CD1c-positive myeloid dendritic cell (primary cell): ENCODE results near the gene GRM7.

Experiments
- DNase-seq: peaks from one replicate; pipeline ENCODE4 v3.0.0-alpha.2; 2016; ENCODE audit errors: extremely low spot score

Gene GRM7

DNA sequence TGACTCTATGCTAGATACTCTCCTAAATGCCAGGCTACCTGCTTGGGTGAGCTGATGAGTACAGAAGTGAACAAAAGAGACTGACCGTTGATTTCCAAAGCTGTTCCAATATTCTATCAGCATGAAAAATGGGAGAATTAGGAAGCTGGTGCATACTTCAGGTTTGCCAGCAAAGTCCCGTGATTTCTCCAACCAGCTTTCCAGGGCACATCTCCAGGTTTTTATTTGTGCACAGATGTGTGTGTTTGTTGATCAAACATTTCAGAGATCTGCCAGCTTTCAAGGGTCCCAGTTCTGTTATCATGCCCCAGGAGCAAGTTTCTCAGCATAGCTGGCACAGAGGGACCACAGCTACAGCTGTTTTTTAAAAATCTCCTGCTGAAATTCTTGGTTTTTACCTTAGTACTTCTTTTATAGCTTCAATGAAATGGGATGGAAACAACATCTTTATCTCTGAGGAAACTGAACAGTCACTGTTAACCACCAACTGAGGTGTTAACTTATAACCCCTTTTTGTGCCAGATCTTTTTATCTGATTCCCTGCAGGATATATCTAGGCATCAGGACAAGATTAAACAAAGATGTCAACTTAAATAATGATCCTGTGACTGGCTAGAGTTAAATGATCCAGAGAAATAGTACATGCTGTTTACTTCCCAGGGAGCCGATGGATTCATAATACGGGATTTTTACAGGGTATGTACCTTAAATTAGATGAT is 380.8 kb downstream of the GRM7 start:
- DNase-seq, result no peak

DNA sequence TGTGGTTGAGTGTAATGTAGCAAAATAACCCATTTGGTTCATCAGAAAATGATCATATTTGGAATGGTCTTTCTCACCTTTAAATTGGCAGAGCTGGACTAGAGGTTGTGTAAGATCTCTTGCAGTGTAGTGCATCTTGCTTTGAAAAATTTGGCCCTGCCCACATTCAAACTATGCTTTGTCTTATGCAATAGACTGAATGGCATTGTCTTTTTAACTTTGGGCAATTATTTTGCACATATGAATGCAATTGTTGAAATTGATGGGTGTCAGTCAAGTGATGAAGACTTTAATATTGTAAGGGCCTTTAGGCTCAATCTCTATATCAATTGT is 381.4 kb downstream of the GRM7 start:
- no peak for DNase-seq

DNA sequence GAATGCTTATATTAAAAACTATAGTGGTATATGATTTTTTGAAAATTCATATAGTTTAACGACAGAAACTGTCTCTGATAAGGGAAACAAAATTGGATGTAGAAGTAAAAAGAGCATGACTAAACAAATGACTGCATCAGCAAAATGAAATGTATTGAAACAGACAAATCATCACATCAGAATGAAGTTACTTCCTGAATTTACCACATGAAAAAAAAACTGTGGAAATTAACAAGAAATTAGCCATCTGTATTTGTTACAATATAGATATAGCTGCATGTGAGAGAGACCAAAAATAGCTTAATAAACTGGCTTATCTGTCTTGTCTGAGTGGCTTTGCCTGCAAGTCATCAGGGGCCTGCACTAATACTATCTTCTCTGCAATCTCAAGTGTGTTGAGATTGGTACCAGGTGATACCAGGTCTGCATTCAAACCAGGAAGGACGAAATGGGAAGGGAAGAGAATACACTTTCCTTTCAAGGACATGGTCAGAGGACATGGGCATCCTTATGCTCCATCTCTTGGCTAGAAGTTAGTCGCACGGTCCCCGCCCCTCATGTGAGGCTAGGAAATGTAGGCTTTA is 388.7 kb downstream of the GRM7 start:
- no peak for DNase-seq

DNA sequence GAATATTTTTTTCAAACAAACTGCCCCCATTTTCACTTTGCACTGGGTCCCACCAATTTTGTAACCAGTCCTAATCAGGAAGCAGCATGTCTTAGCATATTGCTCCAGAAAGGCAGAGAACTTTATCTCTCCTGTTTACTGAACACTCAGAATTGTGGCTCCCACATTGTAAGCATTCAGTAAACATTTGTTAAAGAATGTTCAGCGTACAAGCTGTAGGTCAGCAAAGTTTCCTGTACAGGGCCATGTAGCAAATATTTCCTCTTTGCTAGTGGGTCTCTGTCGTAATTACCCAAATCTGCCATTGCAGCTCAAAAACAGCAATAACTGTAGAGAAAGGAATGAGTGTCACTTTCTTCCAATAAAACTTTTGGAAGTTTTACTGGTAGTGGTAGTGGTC is 393.3 kb downstream of the GRM7 start:
- DNase-seq, result no peak

DNA sequence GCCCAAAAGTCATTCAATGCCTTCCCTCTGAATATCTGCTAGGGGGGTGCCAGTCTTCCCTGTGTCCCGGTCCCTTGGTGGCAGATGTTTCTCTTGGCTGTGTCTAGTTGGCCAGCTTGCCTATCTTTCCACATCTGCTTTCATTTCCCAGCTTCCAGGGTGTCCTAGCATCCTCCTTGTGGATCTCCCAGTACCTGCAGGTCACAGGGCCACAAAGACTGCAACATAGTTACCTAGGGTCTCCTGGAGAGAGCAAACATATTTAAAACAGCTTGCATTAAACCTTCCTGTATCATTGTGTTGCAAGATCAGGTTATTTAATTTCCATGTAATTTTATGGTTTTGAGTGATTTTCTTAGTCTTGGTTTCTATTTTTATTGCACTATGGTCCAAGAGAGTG is 400.1 kb downstream of the GRM7 start:
- no peak for DNase-seq

DNA sequence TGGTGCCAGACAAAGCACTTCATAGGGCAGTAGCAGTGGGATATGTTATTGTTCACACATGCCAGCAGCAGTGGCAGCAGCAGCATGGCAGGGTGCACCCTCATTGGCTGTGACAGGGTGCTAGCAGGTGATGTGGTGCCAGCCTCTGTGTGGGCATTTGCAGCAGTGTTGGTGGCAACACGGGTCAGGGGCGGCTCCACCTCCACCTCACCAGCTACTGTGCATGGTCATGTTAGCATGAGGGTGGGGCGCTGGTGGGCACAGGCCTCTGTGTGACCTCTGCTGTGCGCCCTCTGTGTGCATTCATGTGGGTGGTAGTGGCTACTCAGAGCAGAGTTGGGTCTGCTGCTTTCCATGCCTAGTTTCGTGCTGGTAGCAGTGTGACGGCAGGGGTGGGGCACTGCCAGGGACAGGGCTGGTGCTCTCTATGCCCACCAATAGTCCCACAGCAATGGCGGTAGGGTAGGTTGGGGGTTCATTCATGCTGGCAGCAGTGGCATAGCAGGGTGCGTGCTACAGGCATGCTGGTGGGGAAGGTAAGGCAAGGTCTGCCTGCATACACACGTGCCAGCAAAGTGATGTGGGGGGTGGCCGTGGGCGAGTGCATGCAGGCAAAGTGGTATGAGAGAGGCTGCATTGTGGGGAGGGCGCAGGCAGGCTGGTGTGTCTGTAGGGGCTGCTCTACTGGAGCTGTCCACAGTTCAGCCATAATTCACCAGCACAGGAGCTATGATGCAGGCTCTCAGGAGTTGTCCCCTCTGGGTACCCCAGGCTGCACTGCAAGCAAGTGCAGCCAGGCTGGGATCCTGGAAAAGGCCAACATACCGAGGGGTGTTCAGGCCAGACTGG is 402.7 kb downstream of the GRM7 start:
- DNase-seq, result no peak

DNA sequence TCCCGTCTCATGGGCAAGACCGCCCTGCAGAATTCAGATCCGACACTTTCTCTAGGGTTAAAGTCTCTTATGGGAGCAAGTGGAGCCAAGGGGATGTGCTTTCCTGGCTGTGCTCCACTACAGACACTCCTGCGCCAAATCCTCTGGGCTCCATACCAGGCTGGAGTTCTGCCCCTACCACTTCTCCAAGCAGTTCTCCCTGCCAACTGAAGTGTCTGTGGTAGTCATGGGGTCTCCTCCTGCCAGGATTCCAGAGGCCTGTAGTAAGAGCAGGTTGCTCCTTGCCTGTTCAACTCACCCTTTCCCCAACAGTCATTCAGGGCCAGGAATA is 403.2 kb downstream of the GRM7 start:
- DNase-seq, result no peak

DNA sequence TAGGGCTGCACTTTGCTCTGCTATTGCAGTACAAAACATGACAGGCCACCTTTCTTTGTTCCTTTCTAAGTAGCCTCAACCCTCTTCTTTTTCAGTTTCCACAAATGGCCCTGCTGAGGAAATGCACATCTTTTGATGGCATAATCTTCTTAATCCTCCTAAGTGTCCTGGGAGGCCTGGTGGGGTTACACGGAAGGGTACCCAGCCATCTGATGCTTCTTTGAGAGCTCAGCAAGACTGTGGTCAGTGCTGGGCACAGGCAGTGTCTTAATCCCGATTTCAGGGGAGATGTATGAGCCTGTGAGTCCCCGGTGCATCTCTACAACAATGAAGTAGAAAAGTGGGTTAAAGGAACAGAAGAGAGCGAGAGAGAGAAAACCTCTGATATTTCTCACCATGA is 404.8 kb downstream of the GRM7 start:
- DNase-seq, result no peak

DNA sequence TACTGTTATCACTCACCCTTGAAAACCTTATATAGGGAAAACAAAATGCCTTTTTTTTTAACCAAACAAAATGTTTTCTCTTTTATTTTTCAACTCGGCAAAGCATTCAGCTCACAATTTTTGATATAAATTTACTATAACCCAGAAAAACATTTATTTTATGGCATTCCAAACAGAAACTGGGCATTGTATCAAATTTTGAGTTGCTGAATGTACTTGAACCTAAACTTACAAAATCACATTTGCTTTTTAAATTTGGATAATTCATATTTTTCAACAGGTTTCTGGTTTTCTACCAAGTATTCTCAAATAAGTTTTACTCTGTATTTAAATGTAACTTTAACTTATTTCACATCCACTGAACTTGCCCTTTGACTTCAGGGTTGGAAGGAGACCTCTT is 405.6 kb downstream of the GRM7 start:
- DNase-seq, result no peak

DNA sequence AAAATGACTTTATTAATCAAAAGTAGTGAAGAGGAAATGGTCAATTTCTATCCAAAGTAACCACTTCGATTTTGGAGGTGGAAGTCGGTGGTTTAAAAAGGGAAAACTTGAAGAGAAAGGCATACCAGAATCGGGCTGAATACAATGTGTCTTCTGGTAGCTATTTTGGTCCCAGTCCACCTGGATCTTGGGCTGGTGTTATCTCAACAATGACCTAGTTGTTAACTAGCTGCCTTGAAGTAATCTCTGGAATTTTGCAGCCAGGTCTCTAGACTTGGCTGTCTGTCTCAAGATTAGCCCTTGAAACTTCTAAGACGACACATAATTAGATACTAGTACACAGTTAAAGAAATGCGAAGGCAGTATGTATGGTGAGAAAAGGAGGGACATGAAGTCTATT is 409.8 kb downstream of the GRM7 start:
- DNase-seq, result no peak

DNA sequence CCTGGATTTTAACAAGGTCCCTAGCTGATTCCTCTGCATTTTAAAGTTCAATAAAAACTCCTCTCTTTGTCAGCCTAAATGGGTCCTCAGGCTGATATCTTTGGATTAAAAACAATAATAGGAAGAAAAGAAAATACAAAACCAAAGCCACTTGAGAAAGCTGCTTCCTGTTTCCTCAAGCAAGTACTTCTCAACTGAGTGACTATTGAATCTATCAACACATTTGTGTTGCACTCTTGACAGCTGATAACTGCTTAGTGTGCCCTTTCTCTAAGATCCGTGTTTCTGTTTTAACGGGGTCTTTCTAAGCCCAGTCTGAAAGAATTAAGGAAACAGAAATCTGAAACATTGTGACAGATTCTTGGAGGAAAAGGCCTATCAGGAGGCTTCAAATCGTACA is 410.7 kb downstream of the GRM7 start:
- no peak for DNase-seq

DNA sequence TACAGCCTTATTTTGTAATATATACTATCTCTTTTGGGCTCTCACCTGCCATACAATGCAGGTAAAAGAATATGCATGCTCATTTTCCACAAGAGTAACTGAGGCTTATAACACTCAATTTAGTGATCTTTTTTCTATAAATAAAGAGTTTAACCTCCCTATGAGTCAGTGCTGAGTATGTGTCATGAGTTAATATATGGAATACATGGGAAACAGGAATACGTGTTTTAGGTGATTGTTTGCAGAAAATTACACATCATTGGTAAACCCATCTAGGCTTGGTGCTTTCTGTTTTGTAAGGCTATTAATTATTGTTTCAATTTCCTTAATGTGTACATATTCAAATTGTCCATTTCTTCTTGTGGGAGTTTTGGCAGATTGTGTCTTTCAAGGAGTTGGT is 411.3 kb downstream of the GRM7 start:
- DNase-seq, result no peak

DNA sequence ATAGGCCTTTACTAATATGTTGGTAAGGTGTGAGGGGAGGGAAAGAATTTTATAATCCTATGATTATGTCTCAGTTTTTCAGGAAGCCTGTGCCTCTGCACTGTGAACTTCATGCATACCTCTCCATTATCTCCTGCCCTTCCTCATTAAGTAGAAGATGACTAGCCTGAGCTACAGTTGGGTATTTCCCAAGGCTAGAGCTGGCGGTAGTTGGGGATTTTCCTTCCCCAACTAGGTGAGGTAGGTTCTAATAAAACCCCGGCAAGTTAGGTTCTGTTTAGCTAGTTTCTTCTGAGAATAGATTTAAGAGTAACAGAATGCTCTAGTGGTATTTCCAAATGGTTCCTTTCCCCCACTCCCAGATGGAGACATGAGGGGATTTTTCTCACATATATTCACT is 414.5 kb downstream of the GRM7 start:
- DNase-seq, result no peak

DNA sequence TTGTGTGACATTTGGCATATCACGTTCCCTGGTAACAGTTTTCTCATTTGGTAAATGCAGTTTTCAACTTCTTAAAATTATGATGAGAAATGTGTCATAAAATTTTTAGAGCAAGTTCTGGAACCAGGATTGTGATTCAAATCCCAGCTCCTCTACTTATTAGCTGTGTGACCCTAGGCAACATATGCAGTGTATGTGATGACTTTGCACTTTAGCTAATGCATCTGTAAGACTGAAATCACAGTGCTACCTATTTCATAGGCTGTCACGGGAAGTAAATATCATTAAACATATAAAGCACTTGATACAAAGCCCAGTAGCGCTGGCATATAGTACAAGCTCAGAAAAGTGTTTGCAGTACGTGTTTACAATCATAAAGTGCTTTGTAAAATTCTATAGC is 419.4 kb downstream of the GRM7 start:
- DNase-seq, result no peak

DNA sequence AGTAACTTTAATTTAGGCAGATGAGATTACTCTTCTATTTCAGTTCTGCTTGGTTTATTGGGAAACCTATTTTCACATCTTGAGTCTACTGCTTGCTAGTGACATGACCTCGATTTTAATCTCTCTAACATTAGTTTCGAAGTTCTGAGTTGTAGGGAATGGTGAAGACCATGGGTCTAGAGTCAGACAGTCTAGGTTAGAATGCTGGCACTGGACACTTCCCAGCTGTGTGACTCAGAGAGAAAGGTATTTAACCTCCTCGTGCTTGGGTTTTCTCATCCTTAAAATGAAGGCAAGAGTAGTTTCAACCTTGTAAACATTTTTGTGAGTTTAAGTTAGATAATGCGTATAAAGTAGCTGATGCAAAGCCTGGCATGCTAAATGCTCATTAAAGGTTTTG is 422.1 kb downstream of the GRM7 start:
- DNase-seq, result no peak

DNA sequence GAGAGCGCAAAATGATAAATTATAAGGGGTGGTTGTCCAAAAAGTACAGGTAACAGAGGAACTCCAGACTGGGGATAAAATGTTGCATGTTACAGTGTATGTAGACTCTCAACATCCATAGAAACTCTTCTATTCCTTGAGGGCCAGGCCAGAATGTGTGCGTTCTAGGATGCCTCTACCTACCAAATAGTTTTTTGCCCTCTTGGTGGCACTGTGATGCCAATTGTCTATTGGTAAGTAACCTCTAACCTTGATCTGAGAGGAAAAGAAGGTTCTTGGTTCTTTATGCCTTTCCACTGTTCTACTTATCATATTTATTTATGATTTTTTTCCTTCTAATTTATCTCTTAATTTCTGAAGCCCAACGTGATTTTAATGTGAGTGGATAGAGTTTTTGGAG is 424.6 kb downstream of the GRM7 start:
- peak; percentile 14 for DNase-seq

DNA sequence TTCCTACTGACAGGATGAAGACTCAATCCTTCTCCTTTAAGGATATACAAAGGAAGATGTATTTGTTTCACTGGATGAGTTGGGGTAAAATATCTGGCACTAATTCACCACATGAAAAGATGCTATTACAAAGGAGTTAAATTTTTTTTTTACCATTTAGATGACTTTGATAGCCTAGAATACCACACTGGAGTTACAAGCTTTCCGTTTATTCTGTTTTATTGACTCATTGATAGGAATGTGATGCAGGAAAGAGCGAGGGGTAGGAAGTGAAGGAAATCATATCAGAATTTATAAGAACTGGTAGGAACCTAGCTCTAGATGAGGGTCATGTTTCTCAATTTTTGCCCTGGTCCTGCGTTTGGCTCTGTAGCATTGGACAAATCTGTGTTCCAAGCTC is 427.2 kb downstream of the GRM7 start:
- DNase-seq, result no peak

DNA sequence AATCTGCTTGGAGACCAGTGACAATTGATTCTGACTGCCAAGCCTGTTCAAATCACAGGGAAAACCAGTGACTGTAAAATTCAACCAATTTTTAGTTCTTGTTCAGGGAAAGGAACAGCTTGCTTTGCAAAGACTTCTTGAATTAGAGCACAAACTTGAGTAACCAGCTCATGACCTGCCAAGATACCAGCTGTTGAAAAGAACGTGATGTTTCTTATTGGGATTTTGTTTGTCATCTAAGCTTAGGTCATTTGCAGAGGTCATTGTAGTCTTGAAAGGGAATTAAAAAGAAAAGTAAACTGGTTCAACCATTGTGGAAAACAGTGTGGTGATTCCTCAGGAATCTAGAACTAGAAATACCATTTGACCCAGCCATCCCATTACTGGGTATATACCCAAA is 428.2 kb downstream of the GRM7 start:
- DNase-seq, result no peak

DNA sequence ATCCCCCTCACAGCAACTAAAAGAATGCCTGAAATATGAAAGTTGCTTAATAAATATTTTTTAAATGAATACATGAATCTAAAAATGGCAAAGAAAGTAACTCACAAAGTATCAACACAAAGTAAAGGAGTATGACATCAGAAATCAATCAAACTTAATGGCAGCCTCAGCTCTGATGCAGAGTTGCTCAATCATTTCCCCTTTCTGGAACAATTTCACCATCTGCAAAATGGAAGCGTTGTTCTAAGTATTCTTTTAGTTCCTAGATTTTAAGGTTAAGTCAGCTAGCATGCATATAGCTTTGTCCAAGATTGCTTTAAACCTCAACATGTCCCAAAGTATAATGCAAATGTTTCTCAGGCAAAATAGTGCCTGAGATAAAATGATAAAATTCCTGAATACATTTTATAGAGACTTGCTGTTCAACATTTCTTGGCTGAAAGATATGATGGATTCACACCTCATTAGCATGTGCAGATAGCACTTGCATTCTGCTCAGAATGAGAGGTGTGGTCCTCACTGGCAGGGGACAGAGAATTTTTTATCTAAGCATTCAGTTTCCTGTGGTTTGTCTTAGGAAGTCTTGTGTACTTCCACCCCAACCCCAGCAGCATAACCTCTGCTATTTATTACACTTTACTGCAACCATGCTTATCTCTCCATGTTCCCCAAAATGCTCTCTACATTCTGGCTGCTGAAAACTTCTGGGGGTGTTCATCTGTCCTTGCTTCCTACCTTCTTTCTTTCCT is 429.3 kb downstream of the GRM7 start:
- DNase-seq, result peak; percentile 41

DNA sequence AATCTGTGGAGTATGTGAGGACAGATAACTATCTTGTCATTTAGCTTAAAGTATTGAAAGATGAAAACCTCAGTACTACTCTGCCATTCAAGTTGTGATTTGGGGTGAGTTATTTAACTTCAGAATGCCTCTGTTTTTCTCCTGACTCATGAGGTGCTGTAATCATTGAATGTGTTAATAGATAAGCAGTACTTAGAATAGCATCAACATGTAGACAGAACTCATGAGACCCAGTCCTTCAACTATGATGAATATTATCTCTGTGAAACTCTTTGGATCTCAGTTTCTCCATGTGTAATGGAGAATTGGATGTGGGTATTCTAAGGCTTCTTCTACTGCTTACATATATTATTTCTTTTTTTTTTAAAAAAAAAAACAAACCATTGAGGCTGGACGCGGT is 431.4 kb downstream of the GRM7 start:
- DNase-seq, result no peak

DNA sequence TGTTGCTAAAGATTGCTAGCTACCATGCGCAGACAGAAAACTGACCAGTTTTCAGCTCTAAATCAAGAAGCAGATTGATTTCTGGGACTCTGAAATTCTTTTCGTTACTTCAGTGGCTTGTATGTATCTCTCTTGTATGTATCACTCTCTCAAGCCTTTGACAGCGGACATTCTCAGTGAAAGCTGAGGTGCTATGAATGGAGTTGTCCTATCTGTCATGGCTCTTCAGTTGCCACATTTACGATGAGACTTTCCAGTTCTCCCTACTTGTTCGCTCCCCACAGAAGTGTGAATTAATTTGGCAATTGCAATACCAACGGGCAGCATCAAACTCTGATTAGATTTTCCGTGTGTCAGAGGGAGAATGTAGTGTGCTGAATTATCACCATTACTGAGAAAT is 432.4 kb downstream of the GRM7 start:
- DNase-seq, result no peak

DNA sequence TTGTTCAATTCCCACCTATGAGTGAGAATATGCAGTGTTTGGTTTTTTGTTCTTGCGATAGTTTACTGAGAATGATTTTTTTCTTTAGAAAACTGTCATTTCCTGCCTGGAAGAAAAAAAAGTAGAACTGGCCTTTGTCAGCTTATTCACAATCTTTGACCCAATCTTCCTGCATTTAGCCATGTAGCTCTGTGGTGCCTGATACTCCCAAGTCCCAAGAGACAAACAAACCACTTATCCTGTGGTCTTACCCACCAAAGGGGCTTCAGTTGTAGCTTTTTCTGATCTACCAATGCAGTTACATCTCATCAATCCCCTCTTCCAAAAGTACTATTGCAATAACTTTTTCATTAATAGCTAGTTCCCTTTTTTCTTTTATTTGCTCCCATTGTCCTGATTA is 444.6 kb downstream of the GRM7 start:
- no peak for DNase-seq

DNA sequence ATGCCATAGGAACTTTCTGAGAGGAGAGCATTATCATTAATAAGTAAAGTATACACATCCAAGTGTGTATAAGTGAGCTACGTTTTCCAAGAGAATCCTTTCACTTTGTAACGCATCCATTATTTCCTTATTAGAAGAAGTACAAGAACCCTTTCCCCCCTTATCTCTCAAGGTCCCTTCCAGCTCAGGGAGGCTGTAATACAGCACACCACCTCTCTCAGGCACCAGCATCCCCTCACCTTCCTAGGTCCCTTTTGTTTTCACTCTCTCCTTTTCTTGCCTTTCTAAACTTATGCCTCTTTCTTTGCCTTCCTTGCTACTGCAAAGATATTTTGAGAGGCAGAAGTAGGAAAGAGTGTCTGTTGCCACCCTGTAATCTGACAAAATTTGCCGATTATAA is 446.0 kb downstream of the GRM7 start:
- DNase-seq, result no peak
